SH-SY5Y (cell line): ENCODE data around the gene ZNF277.

Source experiments
- GATA2 ChIP-seq: IDR thresholded peaks from 2 replicates; pipeline ENCODE4 v1.6.1; 2011; ENCODE audit warnings: mild to moderate bottlenecking, low read depth, low read length
- GATA3 ChIP-seq: IDR thresholded peaks from 2 replicates; pipeline ENCODE4 v1.6.1; 2011; ENCODE audit warnings: low read depth, mild to moderate bottlenecking, low read length, moderate library complexity

- TF ChIP-seq GATA3 = no peak
- TF ChIP-seq GATA2 = no peak
These were observed 152.6 kb downstream of the ZNF277 start for GRCh38 chr7:112359086-112359485.
